ENCODE data around the gene HES4.
"Not testable (repeated sequence)": the region's sequence is repeated elsewhere in the genome, so short reads cannot be mapped to it uniquely, and the experiment has no call there.

HES4 gene

GRCh38 chr1:997993-998744 is 1.7 kb downstream of the HES4 start:
- DNase-seq (ENCODE audit: low spot score): no peak

GRCh38 chr1:997713-997992 is 2.2 kb downstream of the HES4 start:
- no peak for DNase-seq (ENCODE audit: low spot score)

DNA sequence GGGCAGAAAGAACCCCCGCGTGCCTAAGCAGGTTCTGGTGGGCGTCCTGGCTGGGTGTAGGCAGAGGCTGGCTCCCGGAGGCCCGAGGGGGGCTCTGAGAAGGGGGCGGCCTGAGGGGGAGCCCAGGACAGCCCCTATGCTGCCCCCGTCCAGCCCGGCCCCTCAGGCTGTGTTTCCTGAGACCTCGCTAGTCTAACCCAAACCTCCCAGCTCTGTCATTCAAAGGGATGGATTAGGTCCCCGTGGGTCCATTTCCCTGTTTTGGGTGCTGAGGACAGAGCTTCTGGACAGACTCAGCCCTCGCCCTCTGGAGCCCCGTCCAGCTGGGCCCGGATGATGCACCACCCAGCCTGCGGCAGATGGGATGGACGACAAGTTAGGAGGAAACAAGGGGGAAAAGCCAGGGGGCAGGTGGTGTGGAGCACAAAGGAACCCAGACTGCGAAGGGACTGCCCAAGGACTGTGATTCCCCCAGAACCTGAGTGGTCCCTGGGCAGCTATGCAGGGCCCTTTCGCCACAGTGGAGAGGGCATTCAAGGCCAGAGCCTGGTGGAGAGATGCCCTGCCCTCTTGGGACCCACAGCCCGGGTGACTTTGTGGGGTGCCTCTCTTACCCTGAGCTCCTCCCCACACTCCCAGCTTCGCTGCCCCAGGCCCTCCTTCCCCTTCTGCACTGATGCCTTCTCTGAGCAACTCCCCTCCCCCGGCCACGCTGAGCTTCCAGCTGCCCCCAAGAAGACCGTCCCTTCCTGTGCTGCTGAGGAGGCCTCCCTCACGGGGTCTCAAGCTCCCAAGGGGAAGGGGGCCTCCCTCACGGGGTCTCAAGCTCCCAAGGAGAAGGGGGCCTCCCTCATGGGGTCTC is 2.8 kb downstream of the HES4 start:
- no peak for DNase-seq (ENCODE audit: low spot score)

- DNase-seq (ENCODE audit: low spot score): no peak
Measured at GRCh38 chr1:995665-996633, 3.9 kb downstream of the HES4 start.

DNA sequence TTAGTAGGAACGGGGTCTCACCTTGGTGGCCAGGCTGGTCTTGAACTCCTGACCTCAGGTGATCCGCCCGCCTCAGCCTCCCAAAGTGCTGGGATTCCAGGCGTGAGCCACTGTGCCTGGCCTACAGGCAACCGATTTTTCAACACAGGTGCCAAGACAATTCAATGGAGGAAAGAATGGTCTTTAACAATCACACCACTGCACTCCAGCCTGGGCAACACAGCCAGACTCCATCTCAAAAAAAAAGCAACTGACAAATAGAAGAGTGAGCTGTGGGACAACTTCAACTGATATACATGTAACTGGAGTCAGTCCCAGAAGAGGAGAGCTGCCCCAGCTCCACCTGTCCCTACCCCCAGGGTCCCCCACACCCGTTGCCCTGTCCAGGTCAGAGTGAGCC is 5.4 kb downstream of the HES4 start:
- DNase-seq (ENCODE audit: low spot score): not testable (repeated sequence)

DNA sequence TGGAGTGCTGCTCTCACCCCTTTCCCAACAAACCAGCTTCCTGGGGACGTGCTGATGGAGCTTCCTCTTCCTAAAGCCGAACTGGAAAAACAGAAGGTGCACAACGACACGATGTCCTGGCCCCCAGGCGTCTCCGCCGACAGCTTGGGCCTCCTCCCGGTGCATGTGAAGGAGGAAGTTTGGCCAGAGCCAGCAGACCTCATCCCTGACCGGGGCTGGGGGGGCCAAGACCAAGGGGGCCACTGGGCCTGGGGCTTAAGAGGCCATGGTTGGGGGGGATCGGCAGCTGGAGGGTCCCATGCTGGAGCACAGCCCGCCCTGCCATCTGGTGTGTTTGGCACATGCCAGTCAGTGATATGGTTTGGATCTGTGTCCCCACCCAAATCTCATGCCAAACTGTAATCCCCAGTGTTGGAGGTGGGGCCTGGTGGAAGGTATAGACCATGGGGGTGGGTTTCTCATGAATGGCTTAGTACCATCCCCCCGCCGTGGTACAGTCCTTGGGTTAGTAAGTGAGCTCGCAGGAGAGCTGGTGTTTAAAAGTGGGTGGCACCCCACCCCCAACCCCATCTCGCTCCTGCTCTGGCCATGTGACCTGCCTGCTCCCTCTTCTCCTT is 6.4 kb downstream of the HES4 start:
- no peak for DNase-seq (ENCODE audit: low spot score)

- no peak for DNase-seq (ENCODE audit: low spot score)
Measured at GRCh38 chr1:992362-992761, 7.5 kb downstream of the HES4 start.

DNA sequence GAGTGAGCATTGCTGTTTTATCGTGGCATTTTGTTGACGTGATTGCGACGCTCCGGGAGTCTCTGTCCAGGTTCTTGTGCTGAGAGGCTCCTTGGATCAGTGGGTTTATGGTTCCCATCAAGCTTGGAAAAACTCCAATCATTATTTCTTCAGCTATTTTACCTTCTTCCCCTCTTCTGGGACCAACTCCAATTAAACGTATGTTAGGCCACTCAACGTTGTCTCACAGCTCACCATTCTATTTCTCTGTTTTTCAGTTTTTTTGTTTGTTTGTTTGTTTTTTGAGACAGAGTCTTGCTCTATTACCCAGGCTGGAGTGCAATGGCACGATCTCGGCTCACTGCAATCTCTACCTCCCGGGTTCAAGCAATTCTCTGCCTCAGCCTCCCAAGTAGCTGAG is 8.0 kb downstream of the HES4 start:
- no peak for DNase-seq (ENCODE audit: low spot score)

- DNase-seq (ENCODE audit: low spot score): not testable (repeated sequence)
Measured at GRCh38 chr1:991275-991674, 8.6 kb downstream of the HES4 start.

GRCh38 chr1:988061-988460 is 11.8 kb downstream of the HES4 start:
- not testable (repeated sequence) for DNase-seq (ENCODE audit: low spot score)

DNA sequence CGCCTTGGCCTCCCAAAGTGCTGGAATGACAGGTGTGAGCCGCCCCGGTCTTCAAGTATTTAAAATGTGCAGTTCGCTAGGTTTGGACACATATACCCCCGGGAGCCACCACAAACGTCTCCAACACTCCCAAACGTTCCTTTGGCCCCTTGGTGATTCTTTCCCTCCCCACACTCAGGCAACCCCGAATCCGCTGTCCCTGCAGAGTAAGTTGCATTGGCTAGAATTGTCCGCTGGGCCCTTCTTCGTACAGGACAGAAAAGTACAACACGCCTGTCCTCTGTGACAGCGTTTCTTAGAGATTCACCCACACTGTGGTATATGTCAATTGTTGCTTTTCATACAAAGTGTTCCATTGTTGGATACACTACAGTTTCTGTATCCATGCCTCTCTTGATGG is 14.8 kb downstream of the HES4 start:
- DNase-seq (ENCODE audit: low spot score): no peak

DNA sequence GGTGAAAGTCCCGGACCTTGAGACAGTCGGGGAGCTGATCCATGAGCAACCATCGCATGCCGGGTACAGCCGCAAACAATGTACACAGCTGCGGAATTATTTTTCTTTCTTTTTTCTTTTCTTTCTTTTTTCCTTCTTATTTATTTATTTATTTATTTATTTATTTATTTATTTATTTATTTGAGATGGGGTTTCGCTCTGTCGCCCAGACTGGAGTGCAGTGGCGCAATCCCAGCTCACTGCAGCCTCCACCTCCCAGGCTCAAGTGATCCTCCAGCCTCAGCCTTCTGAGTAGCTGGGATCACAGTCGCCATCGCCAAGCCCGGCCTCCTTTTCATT is 15.5 kb downstream of the HES4 start:
- DNase-seq (ENCODE audit: low spot score): no peak

GRCh38 chr1:983798-984475 is 16.0 kb downstream of the HES4 start:
- peak; percentile 56 for DNase-seq (ENCODE audit: low spot score)

GRCh38 chr1:982765-983436 is 17.0 kb downstream of the HES4 start:
- no peak for DNase-seq (ENCODE audit: low spot score)

GRCh38 chr1:981955-982558 is 17.8 kb downstream of the HES4 start, which contains the start of gene PERM1:
Gene PERM1 (minus strand): TSS chr1:982093. CDS start chr1:981029, 1,064 bp downstream.
- DNase-seq (ENCODE audit: low spot score): no peak

DNA sequence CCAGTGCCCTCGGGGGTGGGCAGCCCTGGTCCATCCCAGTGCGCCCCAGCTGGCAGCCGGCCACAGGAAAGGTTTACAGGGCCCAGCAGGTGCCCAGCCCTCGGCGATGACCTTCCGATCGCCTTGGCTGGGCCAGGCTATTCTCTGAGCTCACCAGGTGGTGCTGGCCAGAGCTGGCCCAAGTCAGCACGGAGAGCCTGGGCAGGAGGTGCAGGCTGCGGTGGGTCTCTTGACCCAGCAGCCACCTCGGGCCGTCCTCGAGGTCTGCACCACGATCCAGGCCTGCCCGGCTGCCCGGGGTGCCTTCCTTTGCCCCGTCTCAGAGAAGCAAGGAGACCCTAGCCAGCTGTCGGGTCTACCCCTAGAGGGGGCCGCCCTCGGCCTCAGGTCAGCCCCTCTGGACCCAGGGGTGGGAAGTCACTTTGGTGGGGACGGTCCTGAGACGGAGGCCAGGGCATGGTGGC is 18.4 kb downstream of the HES4 start:
- no peak for DNase-seq (ENCODE audit: low spot score)

DNA sequence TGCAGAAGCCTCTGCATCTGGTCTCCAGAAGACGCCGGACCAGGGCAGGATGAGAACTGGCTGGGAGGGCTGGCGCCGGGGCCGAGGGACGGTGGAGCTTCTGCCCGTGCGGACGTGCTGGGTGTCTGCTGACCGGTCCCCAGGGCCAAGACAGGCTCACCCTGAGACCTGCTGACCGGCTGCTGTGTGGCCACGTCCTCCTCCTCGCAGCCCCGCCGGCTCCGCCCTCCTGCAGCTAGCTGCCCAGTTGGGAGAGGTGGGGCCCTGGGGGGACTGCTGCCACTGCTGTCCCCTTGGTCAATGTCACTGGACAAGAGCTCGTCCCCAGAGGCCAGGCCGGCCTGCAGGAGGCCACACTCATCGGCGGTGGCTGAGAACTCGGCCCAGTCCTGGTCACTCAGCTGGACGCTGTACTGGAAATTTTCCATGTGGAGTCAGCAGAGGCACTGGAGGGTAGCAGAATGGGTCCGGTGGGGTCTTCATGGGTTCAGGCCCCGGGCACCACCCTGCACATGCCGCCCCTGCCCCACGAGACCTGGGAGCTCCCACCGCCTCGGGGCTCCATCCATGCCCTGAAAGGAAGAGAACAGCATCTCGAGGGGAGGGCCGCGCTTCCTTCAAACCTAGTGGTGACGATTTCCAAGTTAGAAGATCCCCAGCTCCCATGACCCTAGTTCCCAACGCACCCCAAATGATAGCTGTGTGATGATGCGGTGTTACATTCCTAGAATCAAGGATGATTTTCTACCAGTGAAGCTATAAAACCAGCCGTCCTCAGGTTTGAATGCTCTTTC is 19.1 kb downstream of the HES4 start:
- DNase-seq (ENCODE audit: low spot score): no peak

- no peak for DNase-seq (ENCODE audit: low spot score)
Measured at GRCh38 chr1:980137-980571, 19.7 kb downstream of the HES4 start.

DNA sequence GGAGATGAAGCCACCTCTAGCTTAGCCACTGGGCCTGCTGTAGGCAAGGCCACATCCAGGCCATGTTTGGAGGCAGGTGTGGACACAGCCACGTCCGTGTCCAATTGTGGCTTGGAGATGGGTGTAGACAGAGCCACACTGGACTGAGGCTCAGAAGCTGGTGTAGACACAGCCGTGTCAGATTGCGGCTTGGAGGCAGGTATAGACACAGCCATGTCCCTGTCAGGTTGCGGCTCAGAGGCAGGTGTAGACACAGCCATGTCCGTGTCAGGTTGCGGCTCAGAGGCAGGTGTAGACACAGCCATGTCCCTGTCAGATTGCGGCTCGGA is 20.2 kb downstream of the HES4 start:
- DNase-seq (ENCODE audit: low spot score): no peak
